Gastroesophageal sphincter (tissue), 4 donors: ENCODE data around the gene PHACTR1. TPM values are rescaled to one million over a fixed set of nuclear protein-coding genes. Genes with fewer than 3 reads are reported as not detected.

ENCODE experiments used
- ATAC-seq: fragments of 150-250 bp; one replicate; pipeline ENCODE4 v1.9.1; 2016; ENCODE audit warnings: mild to moderate bottlenecking, moderate library complexity
- H3K27ac ChIP-seq, 4 donors: fragments of 200-600 bp; sonication (generic) in 3 of 4; 1 replicate in 3 of 4; 2 replicates in 1 of 4; pipeline ENCODE4 v1.5.1; 2016 to 2019
- H3K27me3 ChIP-seq: fragments of 200-600 bp; sonication (generic); one replicate; pipeline ENCODE4 v1.5.1; 2019
- H3K36me3 ChIP-seq, 2 donors: fragments of 200-600 bp; sonication (generic); one replicate each; pipeline ENCODE4 v1.5.1; 2019; ENCODE audit warnings: control low read depth in 1 of 2
- H3K4me1 ChIP-seq, 3 donors: fragments of 200-600 bp; sonication (generic); 1 replicate in 2 of 3; 2 replicates in 1 of 3; pipeline ENCODE4 v1.5.1; 2016 to 2019; ENCODE audit warnings: control low read depth in 2 of 3
- H3K4me3 ChIP-seq, 2 donors: fragments of 200-600 bp; sonication (generic); one replicate each; pipeline ENCODE4 v1.5.1; 2019; ENCODE audit warnings: mild to moderate bottlenecking in 1 of 2, moderate library complexity in 1 of 2
- H3K9me3 ChIP-seq, 3 donors: fragments of 200-600 bp; sonication (generic); one replicate each; pipeline ENCODE4 v1.5.1; 2017 to 2019; ENCODE audit warnings: control low read depth in 2 of 3
- CTCF ChIP-seq, 4 experiments: fragments of 200-600 bp in 2 of 4; fragments of 450-650 bp in 2 of 4; sonication (generic) in 1 of 4; IDR thresholded peaks; one replicate each; pipeline ENCODE4 v1.5.1; 2017 to 2019; ENCODE audit warnings: antibody characterized with exemption in 4 of 4, mild to moderate bottlenecking in 2 of 4, moderate library complexity in 2 of 4
- EP300 ChIP-seq: sonication (generic); formaldehyde crosslinking; IDR thresholded peaks from one replicate; pipeline ENCODE4 v1.6.1; 2017; ENCODE audit warnings: antibody characterized with exemption, mild to moderate bottlenecking
- POLR2A ChIP-seq, 2 donors: fragments of 450-650 bp; IDR thresholded peaks; one replicate each; pipeline ENCODE4 v1.6.1; 2017; ENCODE audit warnings: antibody characterized with exemption in 2 of 2, mild to moderate bottlenecking in 2 of 2, moderate library complexity in 1 of 2
- POLR2AphosphoS5 ChIP-seq: sonication (generic); formaldehyde crosslinking; IDR thresholded peaks from one replicate; pipeline ENCODE4 v1.6.1; 2017; ENCODE audit warnings: antibody characterized with exemption
- WGBS, 2 donors: methylation state at CpG; one replicate each; pipeline ENCODE4 v1.1.5; 2018; ENCODE audit warnings: low coverage in 1 of 2; 5-methylcytosine and 5-hydroxymethylcytosine counted together
- total RNA-seq, 4 donors: library from RNA; depleted of rRNA; stranded (reverse); fragments of >200 nt; gene quantifications; one replicate each; pipeline ENCODE4 v1.1.0, GENCODE V29; 2016

Gene PHACTR1
- total RNA-seq, 4 donors from 2014 or later: 0.20 to 27.3 (median 2.2) TPM

- Histone ChIP-seq H3K4me1 (peaks cover 0 to 13% (median 0%) of the 10 kb centered on the region in 3 donors), H3K4me3 (no peak overlapping the region), H3K27me3 (peaks cover 10% of the 10 kb centered on the region), H3K36me3 (no peaks in the 10 kb centered on the region), H3K9me3 (no peaks in the 10 kb centered on the region), H3K27ac (no peak overlapping the region)
- 86 to 91% methylated on average over 5 of the region's 5 CpGs for WGBS, 2 donors
- ATAC-seq: no peak
- TF ChIP-seq EP300 (no peak), CTCF (IDR thresholded peaks at IDR 0.05) (no peak), POLR2AphosphoS5 (no peak), POLR2A (IDR thresholded peaks at IDR 0.05) (no peak)
Measured at GRCh38 chr6:13098793-13099570, 382.4 kb downstream of the PHACTR1 start.

GRCh38 chr6:13099771-13100170, 383.2 kb downstream of the PHACTR1 start:
- Histone ChIP-seq H3K27me3 (peaks cover 10% of the 10 kb centered on the region), H3K4me3 (no peak overlapping the region)

GRCh38 chr6:13101409-13101808, 384.8 kb downstream of the PHACTR1 start:
- no peak for TF ChIP-seq EP300
- no peak for TF ChIP-seq POLR2A (IDR thresholded peaks at IDR 0.05)
- peaks cover 0 to 13% (median 0%) of the 10 kb centered on the region in 3 donors for H3K4me1 ChIP-seq

More at GRCh38 chr6:13099771-13100170, 383.2 kb downstream of the PHACTR1 start:
- Histone ChIP-seq H3K9me3 (no peaks in the 10 kb centered on the region), H3K4me1 (peaks cover 0 to 13% (median 0%) of the 10 kb centered on the region in 3 donors), H3K36me3 (no peaks in the 10 kb centered on the region), H3K27ac (no peak overlapping the region)
- no peak for ATAC-seq
- no peak for TF ChIP-seq CTCF (IDR thresholded peaks at IDR 0.05)
- no peak for TF ChIP-seq POLR2AphosphoS5
- no peak for TF ChIP-seq POLR2A (IDR thresholded peaks at IDR 0.05)
- TF ChIP-seq EP300: no peak

GRCh38 chr6:13101985-13102384, 385.4 kb downstream of the PHACTR1 start:
- TF ChIP-seq POLR2AphosphoS5 (no peak), EP300 (no peak), POLR2A (IDR thresholded peaks at IDR 0.05) (no peak), CTCF (IDR thresholded peaks at IDR 0.05) (no peak)
- WGBS, 2 donors: 48 to 82% methylated on average over 1 to 2 of the region's 2 CpGs
- Histone ChIP-seq H3K27ac (no peak overlapping the region), H3K4me1 (peaks cover 0 to 7% (median 0%) of the 10 kb centered on the region in 3 donors), H3K9me3 (no peaks in the 10 kb centered on the region), H3K36me3 (no peaks in the 10 kb centered on the region), H3K27me3 (peaks cover 10% of the 10 kb centered on the region), H3K4me3 (no peak overlapping the region)
- no peak for ATAC-seq

More at GRCh38 chr6:13101409-13101808, 384.8 kb downstream of the PHACTR1 start:
- 79 to 94% methylated on average over 2 to 5 of the region's 5 CpGs for WGBS, 2 donors
- Histone ChIP-seq H3K27ac (no peak overlapping the region), H3K4me3 (no peak overlapping the region), H3K36me3 (no peaks in the 10 kb centered on the region), H3K9me3 (no peaks in the 10 kb centered on the region), H3K27me3 (peaks cover 10% of the 10 kb centered on the region)
- ATAC-seq: no peak

- no peaks in the 10 kb centered on the region for H3K9me3 ChIP-seq
Measured at GRCh38 chr6:13103169-13103568, 386.6 kb downstream of the PHACTR1 start.

More at GRCh38 chr6:13103169-13103568, 386.6 kb downstream of the PHACTR1 start:
- TF ChIP-seq EP300: no peak
- no peak for TF ChIP-seq POLR2AphosphoS5
- TF ChIP-seq POLR2A (IDR thresholded peaks at IDR 0.05): no peak
- no peak for TF ChIP-seq CTCF (IDR thresholded peaks at IDR 0.05)
- H3K4me1 ChIP-seq: no peaks in the 10 kb centered on the region
- no peak overlapping the region for H3K27ac ChIP-seq
- no peak for ATAC-seq
- H3K36me3 ChIP-seq: no peaks in the 10 kb centered on the region
- no peak overlapping the region for H3K4me3 ChIP-seq
- H3K27me3 ChIP-seq: peaks cover 10% of the 10 kb centered on the region
